ENCODE data around the gene CERT1. TPM values are rescaled to one million over a fixed set of nuclear protein-coding genes. Genes with fewer than 3 reads are reported as not detected.
"Not testable (repeated sequence)": the region's sequence is repeated elsewhere in the genome, so short reads cannot be mapped to it uniquely, and the experiment has no call there.

The CERT1 gene
- total RNA-seq, 2 donors from 2014 or later = 30.6 to 39.5 TPM

DNA sequence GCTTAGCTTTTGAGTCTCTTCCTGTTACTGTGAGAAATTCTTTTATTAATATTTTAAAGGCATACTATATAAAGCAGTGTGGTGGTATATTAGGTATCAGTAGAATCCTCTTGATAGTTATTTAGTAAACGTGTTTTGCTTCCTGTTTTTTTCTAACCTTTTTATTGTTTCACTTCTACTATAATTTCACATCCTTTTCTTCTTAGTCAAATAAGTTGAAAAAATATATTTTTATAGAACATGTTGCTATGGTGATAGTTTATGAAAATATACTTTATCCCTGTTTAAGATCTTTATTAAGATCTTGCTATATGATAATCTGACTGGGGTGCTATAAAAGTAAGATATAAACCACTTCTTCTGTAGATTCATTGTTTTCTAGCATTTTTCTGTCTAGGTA, 2.4 kb upstream of the CERT1 start:
- Mint-ChIP-seq H3K9me3 (no peaks in the 10 kb centered on the region), H3K27ac (no peak overlapping the region), H3K36me3 (no peaks in the 10 kb centered on the region), H3K27me3 (no peaks in the 10 kb centered on the region), H3K4me1 (ENCODE audit: low read depth in 2 of 2) (peaks cover 36 to 41% of the 10 kb centered on the region in 2 donors), H3K4me3 (peak overlapping the region; percentile 97)
- no peak for DNase-seq (ENCODE audit: low spot score)
- ATAC-seq = no peak

DNA sequence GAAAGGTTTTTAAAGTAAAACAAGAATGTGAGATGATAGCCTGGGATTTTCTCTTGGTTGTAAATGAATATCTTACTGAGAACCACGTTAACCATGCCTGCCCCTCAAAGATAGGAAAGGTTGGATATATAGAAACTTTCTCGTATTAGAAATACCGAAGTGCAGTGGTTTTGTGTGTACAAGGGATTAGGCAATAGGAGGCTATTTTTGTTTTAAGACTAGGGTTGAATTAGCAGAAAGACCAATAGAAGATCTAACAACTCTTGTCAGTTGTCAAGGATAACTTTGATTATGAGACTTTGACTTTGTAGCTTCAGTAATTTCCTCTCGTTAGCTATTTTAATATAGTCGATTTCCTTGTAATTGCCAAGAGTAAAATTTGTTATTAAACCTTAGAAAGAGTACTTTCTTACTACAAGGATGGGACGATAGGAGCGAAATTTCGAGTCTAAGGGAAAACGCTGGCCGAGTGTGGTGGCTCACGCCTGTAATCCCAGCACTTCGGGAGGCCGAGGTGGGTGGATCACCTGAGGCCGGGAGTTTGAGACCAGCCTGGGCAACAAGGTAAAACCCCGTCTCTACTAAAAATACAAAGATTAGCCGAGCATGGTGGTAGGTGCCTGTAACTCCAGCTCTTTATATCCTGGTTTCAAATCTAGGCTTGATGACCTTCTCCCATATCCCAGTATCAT, 1.1 kb upstream of the CERT1 start:
- Mint-ChIP-seq H3K4me1 (ENCODE audit: low read depth in 2 of 2) (peaks cover 39 to 42% of the 10 kb centered on the region in 2 donors), H3K27me3 (no peaks in the 10 kb centered on the region), H3K27ac (peak overlapping the region; percentile 83 to 92), H3K9me3 (no peaks in the 10 kb centered on the region), H3K36me3 (no peaks in the 10 kb centered on the region), H3K4me3 (peak overlapping the region; percentile 97)
- ATAC-seq (no peak), DNase-seq (ENCODE audit: low spot score) (no peak)

DNA sequence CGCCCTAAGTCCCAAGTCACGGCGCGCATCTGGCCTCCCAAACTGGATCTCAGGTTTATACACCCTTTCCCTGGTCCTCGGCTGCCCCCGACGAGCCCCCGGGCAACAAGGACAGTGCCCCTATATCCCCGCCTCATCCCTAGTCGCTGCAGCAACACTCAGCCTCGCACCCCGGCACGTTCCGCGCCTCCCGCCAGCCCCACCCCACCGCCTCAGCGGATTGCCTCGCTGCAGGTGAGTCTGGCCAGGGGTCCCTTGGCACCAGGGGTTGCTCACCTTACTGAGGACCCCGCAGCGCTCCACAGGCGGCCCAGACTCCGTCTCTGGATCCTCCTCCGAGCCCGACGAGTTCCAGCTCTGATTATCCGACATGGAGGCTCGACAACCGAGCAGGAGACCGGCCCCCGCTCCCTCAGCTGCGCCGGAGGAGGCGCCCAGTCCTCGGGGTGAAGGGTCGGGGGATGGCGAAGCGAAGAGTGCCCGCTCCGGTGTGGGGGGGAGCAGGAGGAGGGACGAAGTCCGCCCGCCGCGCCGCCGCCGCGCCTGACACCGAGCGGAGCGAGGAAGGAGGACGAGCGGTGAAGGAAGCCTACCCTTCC, 494 bp downstream of the CERT1 start:
- Mint-ChIP-seq H3K9me3 (no peaks in the 10 kb centered on the region), H3K27me3 (no peaks in the 10 kb centered on the region), H3K27ac (peak overlapping the region; percentile 83 to 92), H3K4me3 (peak overlapping the region; percentile 97), H3K4me1 (ENCODE audit: low read depth in 2 of 2) (peaks cover 39 to 41% of the 10 kb centered on the region in 2 donors), H3K36me3 (no peaks in the 10 kb centered on the region)
- ATAC-seq (peak; percentile 66 to 68), DNase-seq (ENCODE audit: low spot score) (peak; percentile 69)

DNA sequence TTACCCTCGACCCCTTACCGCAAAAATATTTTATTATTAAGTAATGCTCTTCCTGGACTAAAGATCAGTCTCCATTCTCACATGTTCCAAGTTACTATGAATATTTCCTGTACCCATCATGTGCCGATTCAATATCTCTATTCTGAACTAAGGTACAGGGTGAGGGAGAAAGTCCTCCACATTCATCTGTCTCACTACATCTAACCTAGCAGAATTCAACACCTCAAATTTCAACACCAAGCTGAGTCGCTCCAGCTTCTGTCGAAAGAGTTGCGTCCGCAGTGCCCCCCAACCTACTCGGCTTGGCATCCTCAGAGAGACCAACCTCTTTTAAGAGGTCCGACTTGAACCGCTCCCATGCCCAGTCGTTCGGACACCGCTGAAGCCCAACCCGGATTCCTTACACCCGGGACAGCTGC, 1.0 kb downstream of the CERT1 start:
- Mint-ChIP-seq H3K4me1 (ENCODE audit: low read depth in 2 of 2) (peaks cover 40 to 41% of the 10 kb centered on the region in 2 donors), H3K9me3 (no peaks in the 10 kb centered on the region), H3K27me3 (no peaks in the 10 kb centered on the region), H3K4me3 (peak overlapping the region; percentile 97), H3K36me3 (no peaks in the 10 kb centered on the region), H3K27ac (peak overlapping the region; percentile 83 to 92)
- DNase-seq (ENCODE audit: low spot score) (no peak), ATAC-seq (no peak)

DNA sequence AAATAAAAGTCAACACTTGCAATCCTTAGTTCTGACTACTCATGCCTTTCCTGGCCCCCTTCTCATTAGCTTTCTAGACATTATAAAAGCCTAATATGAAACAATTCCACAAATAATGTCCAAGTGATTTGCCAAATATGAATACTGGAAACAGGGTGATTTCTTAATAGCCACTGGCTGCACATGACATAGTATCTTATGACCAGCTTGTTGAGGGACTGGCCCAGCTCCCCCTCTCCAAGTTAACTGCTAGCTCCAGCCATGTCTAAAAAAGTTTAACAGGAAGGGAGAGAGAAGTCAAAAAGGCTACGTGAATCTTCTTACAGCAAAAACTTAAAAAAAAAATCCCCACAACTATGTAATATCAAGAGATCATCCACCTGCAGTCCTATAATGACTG, 1.5 kb downstream of the CERT1 start:
- DNase-seq (ENCODE audit: low spot score) (no peak), ATAC-seq (no peak)
- no peaks in the 10 kb centered on the region for H3K36me3 Mint-ChIP-seq
- H3K27ac Mint-ChIP-seq = peak overlapping the region; percentile 83 to 92
- H3K4me3 Mint-ChIP-seq = peak overlapping the region; percentile 97
- no peaks in the 10 kb centered on the region for H3K27me3 Mint-ChIP-seq
- no peaks in the 10 kb centered on the region for H3K9me3 Mint-ChIP-seq
- H3K4me1 Mint-ChIP-seq (ENCODE audit: low read depth in 2 of 2) = peaks cover 39 to 41% of the 10 kb centered on the region in 2 donors

DNA sequence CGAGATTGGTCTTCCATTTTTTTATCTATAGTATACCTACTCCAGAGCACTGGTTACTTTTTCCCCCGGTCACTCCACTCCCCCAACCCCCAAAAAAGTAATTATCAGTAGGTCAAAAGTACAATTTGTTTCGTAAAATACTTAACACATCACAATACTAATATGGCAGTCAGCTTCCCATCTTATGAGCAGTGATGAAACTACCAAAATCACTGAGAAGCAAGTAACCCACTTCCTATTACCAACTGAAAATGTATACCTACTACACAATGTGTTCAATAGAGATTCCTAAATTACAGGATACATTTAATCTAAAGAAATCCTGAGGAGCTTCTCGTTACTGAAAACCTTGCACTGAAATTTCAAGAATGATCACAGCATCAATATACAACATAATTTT, 1.9 kb downstream of the CERT1 start:
- H3K27ac Mint-ChIP-seq = peak overlapping the region; percentile 83 to 92
- H3K36me3 Mint-ChIP-seq = no peaks in the 10 kb centered on the region
- no peak for DNase-seq (ENCODE audit: low spot score)
- H3K9me3 Mint-ChIP-seq = no peaks in the 10 kb centered on the region
- peak overlapping the region; percentile 97 for H3K4me3 Mint-ChIP-seq
- peaks cover 39 to 41% of the 10 kb centered on the region in 2 donors for H3K4me1 Mint-ChIP-seq (ENCODE audit: low read depth in 2 of 2)
- no peaks in the 10 kb centered on the region for H3K27me3 Mint-ChIP-seq
- ATAC-seq = no peak

DNA sequence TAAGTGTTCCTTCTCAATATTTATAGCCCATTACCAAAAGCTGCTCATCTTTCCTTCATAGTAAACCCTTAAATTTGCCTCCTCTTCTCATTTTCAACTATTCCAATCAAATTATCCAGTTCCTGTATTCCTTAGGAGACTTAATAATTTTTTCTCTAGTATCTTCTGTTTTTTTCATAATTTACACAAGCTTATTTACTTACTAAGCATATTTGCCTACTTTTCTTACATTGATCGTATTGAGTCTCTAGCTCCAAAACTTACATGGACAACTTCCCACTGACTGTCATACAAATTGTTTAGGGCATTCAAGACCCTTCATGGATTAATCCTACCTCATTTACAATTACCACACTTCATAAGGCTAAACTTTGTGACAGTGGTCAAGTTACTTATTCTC, 3.6 kb downstream of the CERT1 start:
- Mint-ChIP-seq H3K9me3 (no peaks in the 10 kb centered on the region), H3K4me1 (ENCODE audit: low read depth in 2 of 2) (peaks cover 34 to 41% of the 10 kb centered on the region in 2 donors), H3K27me3 (no peaks in the 10 kb centered on the region), H3K36me3 (no peaks in the 10 kb centered on the region), H3K4me3 (no peak overlapping the region), H3K27ac (no peak overlapping the region)
- DNase-seq (ENCODE audit: low spot score) = no peak
- no peak for ATAC-seq

DNA sequence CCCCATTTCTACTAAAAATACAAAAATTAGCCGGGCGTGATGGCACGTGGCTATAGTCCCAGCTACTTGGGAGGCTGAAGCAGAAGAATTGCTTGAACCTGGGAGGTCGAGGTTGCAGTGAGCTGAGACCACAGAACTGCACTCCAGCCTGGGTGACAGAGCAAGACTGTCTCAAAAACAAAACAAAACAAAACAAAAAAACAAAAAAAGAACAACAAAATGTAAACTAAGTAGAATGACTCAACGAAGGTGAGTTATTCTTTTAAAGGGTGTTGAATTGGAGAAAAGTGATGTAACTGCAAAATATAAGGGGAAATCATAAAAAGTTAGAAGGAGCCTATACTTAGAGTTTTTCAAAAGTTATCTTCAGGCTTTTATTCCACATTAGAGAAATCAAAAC, 6.3 kb downstream of the CERT1 start:
- H3K36me3 Mint-ChIP-seq; DNase-seq (ENCODE audit: low spot score); H3K9me3 Mint-ChIP-seq; ATAC-seq; H3K27me3 Mint-ChIP-seq; H3K4me3 Mint-ChIP-seq: not testable (repeated sequence)
- peak overlapping the region in 1 of 2 donors; percentile 37 for H3K27ac Mint-ChIP-seq
- peaks cover 23 to 27% of the 10 kb centered on the region in 2 donors for H3K4me1 Mint-ChIP-seq (ENCODE audit: low read depth in 2 of 2)

DNA sequence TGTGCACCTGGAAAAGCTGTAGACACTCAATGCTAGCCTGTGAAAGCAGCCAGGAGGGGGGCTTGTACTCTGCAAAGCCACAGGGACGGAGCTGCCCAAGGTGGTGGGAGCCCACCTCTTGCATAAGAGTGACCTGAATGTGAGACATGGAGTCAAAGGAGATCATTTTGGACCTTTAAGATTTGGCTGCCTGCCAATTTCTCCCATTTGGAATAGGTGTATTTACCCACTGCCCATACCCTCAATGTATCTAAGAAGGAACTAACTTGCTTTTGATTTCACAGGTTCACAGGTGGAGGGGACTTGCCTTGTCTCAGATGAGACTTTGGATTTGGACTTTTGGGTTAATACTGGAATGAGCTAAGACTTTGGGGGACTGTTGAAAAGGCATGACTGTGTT, 12.6 kb downstream of the CERT1 start:
- DNase-seq (ENCODE audit: low spot score); H3K27me3 Mint-ChIP-seq; H3K9me3 Mint-ChIP-seq; H3K4me3 Mint-ChIP-seq; H3K27ac Mint-ChIP-seq; H3K36me3 Mint-ChIP-seq; ATAC-seq: not testable (repeated sequence)
- H3K4me1 Mint-ChIP-seq (ENCODE audit: low read depth in 2 of 2) = peaks cover 8 to 16% of the 10 kb centered on the region in 2 donors

DNA sequence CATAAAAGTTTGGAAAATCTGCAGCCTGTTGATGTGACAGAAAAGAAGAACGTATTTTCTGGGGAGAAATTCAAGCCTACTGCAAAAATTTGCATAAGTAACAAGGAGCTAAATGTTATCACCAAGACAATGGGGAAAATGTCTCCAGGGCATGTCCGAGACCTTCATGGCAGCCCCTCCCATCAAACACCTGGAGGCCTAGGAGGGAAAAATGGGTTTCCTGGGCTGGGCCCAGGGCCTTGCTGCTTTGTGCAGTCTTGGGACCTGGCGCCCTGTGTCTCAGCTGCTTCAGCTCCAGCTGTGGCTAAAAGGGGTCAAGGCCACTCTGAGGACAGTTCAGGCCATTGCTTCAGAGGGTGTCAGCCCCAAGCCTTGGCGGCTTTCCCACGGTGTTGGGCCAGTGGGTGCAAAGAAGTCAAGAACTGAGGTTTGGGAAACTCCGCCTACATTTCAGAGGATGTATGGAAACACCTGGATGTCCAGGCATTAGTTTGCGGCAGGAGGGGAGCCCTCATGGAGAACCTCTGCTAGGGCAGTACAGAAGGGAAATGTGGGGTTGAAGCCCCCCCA, 13.1 kb downstream of the CERT1 start:
- H3K4me1 Mint-ChIP-seq (ENCODE audit: low read depth in 2 of 2) = peaks cover 8 to 16% of the 10 kb centered on the region in 2 donors
- no peak overlapping the region for H3K4me3 Mint-ChIP-seq
- H3K36me3 Mint-ChIP-seq = peaks cover 6% of the 10 kb centered on the region
- ATAC-seq (no peak), DNase-seq (ENCODE audit: low spot score) (no peak)
- no peaks in the 10 kb centered on the region for H3K9me3 Mint-ChIP-seq
- H3K27me3 Mint-ChIP-seq = no peaks in the 10 kb centered on the region
- no peak overlapping the region for H3K27ac Mint-ChIP-seq

DNA sequence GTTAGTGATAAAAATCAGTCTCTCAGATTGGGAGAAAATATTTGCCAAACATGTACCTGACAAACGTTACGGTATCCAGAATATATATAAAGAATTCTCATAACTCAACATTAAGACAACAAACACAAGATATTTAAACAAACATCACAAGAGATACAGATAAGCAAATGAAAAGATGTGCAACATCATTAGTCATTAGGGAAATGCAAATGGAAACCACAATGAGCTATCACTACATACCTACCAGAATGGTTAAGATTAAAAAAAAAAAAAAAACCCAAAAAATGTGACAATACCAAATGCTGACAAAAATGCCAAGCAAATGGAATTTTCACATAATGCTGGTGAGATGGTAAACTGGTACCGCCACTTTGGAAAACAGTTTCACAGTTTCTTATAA, 15.4 kb downstream of the CERT1 start:
- ATAC-seq = no peak
- Mint-ChIP-seq H3K9me3 (no peaks in the 10 kb centered on the region), H3K27me3 (no peaks in the 10 kb centered on the region), H3K27ac (no peak overlapping the region), H3K4me3 (no peak overlapping the region), H3K4me1 (ENCODE audit: low read depth in 2 of 2) (peaks cover 8 to 16% of the 10 kb centered on the region in 2 donors), H3K36me3 (peaks cover 13% of the 10 kb centered on the region)
- no peak for DNase-seq (ENCODE audit: low spot score)

DNA sequence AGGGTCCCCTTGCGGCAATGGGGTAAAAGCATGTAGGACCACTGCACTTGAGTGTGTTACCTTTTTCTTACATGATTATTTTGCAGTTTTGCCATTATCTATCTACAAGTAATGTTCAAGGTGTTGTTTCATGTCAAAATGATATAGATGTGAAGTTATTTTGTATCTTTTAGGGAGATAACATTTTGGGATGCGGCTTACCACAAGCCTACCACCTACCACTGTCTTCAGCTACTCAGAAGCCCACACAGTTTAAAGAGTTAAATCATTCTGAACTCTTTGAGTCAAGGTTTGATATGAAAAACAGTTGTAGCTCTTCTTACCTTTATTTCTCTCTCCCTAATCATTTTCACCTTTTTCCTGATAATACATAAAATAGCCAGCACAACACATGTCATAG, 19.8 kb downstream of the CERT1 start:
- no peak for ATAC-seq
- peaks cover 28% of the 10 kb centered on the region for H3K36me3 Mint-ChIP-seq

DNA sequence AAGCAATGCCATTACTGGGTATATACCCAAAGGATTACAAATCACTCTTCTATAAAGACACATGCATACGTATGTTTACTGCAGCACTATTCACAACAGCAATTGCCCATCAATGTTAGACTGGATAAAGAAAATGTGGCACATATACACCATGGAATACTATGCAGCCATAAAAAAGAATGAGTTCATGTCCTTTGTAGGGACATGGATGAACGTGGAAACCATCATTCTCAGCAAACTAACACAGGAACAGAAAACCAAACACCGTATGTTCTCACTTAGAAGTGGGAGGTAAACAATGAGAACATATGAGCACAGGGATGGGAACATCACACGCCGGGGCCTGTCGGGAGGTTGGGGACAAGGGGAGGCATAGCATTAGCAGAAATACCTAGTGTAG, 21.6 kb downstream of the CERT1 start:
- not testable (repeated sequence) for H3K27ac Mint-ChIP-seq; DNase-seq (ENCODE audit: low spot score); H3K4me3 Mint-ChIP-seq; ATAC-seq; H3K9me3 Mint-ChIP-seq; H3K27me3 Mint-ChIP-seq
- H3K4me1 Mint-ChIP-seq (ENCODE audit: low read depth in 2 of 2) = peaks cover 27 to 39% of the 10 kb centered on the region in 2 donors
- peaks cover 38% of the 10 kb centered on the region for H3K36me3 Mint-ChIP-seq

More for the DNA sequence above, 19.8 kb downstream of the CERT1 start:
- Mint-ChIP-seq H3K27ac (no peak overlapping the region), H3K27me3 (no peaks in the 10 kb centered on the region), H3K9me3 (no peaks in the 10 kb centered on the region), H3K4me3 (no peak overlapping the region), H3K4me1 (ENCODE audit: low read depth in 2 of 2) (peaks cover 25 to 27% of the 10 kb centered on the region in 2 donors)
- no peak for DNase-seq (ENCODE audit: low spot score)

DNA sequence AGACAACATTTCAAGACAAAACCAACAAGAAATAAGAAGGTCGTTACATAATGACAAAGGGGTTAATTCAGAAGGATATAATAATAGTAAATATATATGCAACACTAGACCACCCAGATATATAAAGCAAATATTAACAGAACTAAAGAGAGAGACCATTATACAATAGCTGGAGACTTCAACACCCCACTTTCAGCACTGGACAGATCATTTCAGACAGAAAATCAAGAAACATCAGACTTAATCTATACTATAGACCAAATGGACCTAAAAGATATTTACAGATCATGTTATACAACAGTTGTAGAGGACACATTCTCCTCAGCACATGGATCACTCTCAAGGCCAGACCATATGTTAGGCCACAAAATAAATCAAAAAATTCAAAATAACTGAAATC, 26.8 kb downstream of the CERT1 start:
- Mint-ChIP-seq H3K9me3 (peaks cover 3% of the 10 kb centered on the region), H3K27me3 (no peaks in the 10 kb centered on the region), H3K36me3 (peaks cover 49% of the 10 kb centered on the region), H3K4me3 (no peak overlapping the region), H3K4me1 (ENCODE audit: low read depth in 2 of 2) (peaks cover 44 to 66% of the 10 kb centered on the region in 2 donors), H3K27ac (no peak overlapping the region)
- DNase-seq (ENCODE audit: low spot score) (no peak), ATAC-seq (no peak)
